Activated gamma-delta T cell treated with anti-CD3 and anti-CD28 coated beads, Interleukin-2, amount 50 U/mL, for 16 hours (primary cell): ENCODE measurements around the gene ZKSCAN3.
"Not testable (repeated sequence)": the region's sequence is repeated elsewhere in the genome, so short reads cannot be mapped to it uniquely, and the experiment has no call there.

Experiments
- DNase-seq: peaks from one replicate; pipeline ENCODE4 v3.0.0-alpha.2; 2020; ENCODE audit warnings: low read depth

Gene ZKSCAN3

DNA sequence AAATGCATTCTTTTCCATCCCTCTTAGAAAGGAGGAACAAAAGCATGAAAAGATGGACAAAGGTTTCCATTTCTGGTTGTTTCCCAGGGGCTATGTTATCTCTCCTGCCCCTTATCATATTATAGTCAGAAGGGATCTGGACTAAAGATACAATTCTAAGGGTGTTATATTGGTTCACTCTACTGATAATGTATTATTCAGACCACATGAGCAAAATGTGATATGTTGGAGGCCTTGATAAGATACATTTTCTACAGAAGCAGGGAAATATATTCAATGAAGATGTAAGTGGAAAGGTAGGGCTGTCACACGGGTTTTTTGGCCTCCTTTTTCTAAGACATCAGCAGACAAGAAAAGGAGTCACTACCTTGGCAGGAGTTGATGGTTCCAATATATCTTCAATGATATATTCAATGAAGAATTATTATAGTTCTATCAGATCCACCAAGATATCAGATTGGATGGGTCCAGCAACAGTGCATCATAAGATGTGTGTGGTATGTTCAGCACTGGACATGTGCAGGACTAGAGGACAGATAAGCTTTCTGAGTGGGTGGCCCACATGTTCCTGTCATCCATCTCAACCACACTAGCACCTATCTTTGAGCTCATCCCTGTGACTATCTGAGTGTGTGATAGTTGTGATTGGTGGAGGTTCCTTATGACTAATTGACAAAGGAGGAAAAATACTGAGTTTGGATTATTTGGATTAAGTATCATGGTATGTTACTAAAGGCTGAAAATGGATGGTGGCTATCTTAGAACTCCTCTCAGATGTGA, 5.7 kb upstream of the ZKSCAN3 start:
- DNase-seq, result no peak

DNA sequence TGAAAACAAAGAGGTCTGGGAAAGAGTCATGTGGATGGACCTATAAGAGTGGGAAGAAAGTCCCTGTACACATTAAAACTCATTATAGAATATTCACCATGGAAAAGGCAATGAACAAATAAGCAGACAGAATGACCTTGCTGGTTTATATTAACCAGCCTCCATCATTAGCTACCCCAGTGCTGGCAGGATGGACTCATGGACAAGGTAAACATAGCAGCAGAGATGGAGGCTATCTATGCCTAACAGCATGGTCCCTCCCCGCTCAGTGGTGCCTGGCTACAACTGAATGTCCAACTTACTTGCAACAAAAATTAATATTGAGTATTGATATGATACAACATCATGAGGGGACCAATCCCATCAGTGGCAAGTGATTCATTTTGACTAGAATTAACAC, 4.5 kb upstream of the ZKSCAN3 start:
- DNase-seq, result no peak

- DNase-seq, result no peak
Observed at GRCh38 chr6:28347119-28347518, 2.6 kb upstream of the ZKSCAN3 start.

DNA sequence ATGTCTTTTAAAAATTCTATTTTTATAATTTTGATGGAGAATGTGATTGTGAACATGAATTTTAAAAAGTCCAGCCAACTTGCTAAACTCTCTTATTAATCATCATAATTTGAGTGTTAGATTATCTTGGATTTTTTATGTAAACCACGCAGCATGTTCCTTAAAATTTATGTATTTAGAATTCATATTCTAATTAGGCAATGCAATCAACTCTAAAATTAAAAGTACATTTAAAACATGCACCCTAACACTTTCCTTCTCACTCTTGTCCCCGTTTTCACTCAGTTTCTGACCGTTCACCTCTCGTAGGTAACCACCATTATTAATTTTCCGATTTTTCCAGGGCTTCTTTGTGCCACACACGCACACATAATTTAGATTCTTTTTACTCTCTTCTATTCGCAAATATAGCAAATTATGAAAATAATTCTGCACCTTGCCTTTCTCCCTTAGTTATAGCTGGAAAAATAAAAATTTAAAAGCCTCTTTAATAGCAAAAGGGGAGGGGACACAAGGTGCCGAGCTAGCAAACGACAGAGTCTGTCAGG, 329 bp upstream of the ZKSCAN3 start:
- DNase-seq, result no peak

- no peak for DNase-seq
Observed at GRCh38 chr6:28351087-28351486, 1.3 kb downstream of the ZKSCAN3 start.

- no peak for DNase-seq
Observed at GRCh38 chr6:28351493-28351925, 1.8 kb downstream of the ZKSCAN3 start.

DNA sequence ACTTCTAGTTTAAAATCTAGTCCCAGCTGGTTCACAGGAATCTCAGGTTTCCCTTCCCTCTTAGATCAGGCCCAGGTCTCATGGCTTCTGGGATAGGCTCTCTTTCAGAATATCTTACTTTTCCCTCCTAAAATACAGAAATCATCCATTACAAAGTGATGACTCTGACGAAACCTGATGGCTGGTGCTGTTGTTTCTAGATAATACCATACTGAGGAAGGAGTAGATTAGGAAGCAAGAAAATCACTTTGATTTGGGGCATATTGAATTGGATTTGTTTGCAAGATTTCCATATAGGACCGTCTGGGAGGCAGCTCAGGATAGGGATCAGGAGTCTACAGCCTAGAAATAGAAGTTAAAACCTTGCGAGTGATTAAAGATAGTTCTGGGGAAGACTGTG, 3.6 kb downstream of the ZKSCAN3 start:
- no peak for DNase-seq

GRCh38 chr6:28353981-28354676, 4.4 kb downstream of the ZKSCAN3 start:
- DNase-seq, result no peak

DNA sequence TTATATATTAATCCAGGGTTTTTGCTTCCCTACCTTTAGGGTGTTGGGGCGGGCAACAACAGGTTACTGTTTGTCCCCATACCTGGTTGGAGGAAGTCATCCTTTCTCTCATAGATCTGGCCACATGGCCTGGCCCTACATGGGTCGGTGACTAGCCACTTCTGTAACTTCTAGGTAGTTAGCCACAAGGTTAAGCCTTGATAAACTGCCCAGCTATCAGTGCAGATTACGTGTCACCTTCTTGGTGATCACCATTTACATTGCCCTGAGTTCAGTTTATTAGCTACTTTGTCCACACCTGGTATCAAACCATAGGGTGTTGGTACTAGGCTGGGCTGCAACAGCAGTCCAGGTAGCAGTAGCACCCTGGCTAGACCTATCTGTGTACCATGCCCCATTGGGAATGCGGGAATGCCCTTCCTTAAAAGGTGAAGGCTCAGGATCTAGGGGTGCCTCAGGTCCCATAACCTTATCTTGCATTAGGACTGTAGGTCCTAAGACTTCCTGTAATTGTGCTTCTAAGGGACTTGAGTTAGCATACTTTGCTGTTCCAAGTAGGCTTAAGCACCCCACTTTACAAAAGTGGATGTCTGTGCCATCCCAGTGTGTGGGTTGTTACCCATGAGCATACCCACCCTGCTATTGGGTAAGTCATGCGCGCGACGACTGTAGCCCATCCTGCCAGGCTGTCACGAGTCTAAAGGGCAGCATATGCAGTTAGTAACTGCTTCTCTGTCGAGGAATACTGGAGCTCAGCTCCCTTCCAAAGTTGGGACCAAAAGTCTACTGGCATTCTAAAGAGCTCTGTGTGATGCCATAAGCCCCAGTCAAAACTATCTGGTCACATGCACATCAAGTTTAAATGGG, 5.2 kb downstream of the ZKSCAN3 start:
- no peak for DNase-seq

DNA sequence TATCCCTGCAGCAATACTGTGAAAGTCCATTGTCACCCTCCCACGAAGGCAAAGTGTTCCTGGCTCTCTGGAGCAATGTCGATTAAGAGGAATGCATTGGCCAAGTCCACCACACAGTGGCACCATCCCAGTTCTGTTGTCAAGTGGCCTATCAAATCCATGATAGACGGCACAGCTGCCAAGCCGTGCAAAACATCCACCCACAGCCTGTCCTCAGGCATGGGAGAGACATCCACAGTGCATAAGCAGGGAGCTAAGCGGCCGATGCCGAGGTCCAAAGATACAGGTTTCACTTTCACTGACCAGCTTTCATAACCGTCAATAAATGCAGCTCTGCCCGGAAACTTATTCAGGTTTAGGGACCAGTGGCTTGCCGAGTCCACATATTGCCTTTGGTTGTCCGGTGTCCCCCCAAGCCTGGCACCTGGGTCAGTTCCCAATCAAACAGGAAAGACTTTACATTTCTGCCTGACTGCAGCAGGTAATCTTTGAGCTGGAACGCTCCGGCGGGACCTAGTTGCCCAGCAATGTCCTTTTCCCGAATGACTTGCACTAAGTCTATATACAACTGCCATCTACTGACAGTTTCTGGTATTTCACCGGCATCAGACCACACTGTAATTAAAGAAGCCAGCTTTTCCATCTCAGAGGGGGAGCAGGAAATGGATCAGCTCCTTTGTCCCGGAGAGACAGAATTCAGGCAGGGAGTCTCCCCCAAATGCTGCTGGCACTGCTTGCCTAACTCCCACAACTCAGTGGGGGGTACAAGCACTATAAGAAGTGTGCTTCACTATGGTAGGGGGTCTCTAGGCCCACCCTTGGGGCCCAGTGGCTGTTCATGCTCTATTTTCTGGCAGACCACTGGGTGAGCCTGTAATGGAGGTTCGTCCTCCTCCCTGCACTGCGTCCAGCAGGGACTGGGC, 6.3 kb downstream of the ZKSCAN3 start:
- peak; percentile 39 for DNase-seq

- no peak for DNase-seq
Observed at GRCh38 chr6:28356666-28357020, 6.9 kb downstream of the ZKSCAN3 start.

GRCh38 chr6:28357036-28357435, 7.3 kb downstream of the ZKSCAN3 start:
- DNase-seq, result no peak

- DNase-seq, result not testable (repeated sequence)
Observed at GRCh38 chr6:28359562-28359961, 9.8 kb downstream of the ZKSCAN3 start.

DNA sequence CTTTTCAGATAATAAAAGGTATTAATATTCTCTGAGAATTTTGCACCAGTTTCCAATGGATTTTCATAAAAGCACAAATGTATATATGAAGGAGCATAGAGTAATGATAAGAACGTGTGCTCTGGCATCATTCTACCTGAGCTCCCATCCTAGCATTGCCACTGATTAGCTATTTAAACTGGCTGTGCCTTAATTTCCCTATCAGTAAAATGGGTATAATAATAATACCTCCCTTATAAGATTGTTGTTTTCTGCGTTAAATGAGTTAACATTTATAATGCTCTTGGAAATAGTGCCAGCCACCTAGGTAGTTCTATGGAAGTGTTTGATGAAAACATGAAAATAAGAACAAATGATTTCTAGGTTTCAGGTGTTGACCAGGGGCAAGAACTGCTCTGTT, 11.2 kb downstream of the ZKSCAN3 start:
- no peak for DNase-seq

GRCh38 chr6:28365590-28365989, 15.8 kb downstream of the ZKSCAN3 start:
- DNase-seq, result not testable (repeated sequence)

- no peak for DNase-seq
Observed at GRCh38 chr6:28368522-28368921, 18.8 kb downstream of the ZKSCAN3 start.

DNA sequence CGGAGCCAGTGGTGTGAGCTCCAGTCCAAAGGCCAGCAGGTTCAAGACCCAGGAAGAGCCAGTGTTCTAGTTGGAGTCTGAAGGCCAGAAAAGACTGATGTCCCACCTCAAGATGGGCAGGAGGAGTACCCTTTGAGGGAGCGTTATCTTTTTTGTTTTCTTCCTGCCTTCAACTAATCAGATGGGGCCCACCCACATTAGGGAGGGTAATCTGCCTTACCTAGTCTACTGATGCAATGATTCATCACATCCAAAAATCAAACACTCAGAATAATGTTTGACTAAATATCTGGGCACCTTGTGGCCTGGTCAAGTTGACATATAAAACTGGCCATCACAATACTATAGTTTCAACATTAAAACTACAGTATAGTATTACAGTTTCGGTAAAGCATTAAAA, 19.7 kb downstream of the ZKSCAN3 start:
- no peak for DNase-seq

- no peak for DNase-seq
Observed at GRCh38 chr6:28370440-28370839, 20.7 kb downstream of the ZKSCAN3 start.

GRCh38 chr6:28371280-28371679, 21.5 kb downstream of the ZKSCAN3 start:
- no peak for DNase-seq

DNA sequence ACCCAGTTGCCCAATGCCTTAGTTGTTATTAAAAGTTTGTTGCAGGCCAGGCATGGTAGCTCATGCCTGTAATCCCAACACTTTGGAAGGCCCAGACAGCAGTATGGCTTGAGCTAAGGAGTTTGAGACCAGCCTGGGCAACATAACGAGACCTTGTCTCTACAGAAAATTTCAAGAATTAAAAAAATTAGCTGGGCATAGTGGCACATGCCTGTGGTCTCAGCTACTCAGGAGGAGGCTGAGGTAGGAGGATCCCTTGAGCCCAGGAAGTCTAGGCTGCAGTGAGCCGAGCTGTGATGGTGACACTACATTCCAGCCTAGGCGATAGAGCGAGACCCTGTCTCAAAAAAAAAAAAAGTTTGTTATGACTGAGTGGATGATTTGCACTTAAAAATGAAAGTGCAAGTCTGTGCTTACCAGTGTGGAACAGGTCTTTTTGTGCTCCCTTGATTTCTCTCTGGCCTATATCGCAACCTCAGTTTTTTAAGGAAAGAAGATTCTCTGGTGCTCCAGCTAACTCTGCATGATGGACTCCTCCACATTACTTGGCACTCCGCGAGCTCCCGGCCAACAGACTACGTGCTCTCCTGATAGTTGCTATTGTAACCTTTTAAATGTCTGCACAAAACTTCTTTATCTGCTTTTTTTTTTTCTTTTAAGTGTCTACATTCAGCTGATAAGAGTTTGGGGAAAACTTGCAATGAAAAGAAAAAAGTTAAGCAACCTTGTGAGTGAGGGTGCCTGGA, 22.1 kb downstream of the ZKSCAN3 start:
- no peak for DNase-seq

DNA sequence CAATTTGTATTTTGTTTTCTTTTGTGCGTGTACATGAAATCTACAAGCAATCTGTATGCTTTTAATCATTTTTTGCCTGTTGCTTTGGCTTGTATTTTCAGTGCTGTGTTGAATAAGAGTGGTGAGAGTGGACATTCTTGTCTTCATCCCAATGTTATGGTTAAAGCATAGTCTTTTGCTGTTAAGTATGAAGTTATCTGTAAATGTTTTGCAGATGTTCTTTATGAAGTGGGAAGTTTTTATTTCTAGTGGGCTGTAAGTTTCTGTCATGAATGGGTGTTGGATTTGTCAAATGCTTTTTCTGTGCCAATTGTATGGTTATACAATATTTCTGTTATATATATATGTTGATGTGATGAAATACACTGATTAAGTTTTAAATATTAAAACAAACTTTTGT, 24.2 kb downstream of the ZKSCAN3 start:
- no peak for DNase-seq
